ENCODE measurements around the gene B4GAT1. TPM values are rescaled to one million over a fixed set of nuclear protein-coding genes. Genes with fewer than 3 reads are reported as not detected.
A peak's percentile ranks its signal among the peaks of the same experiment; 100 is the strongest.

The B4GAT1 gene
- total and polyA plus RNA-seq, 2 donors (not counting 3 experiments of a cell fraction or from before 2014, with no cell fraction given): 21.2 to 21.6 TPM

- H3K27me3 ChIP-seq (ENCODE audit: control insufficient read depth in 2 of 2, insufficient read depth in 2 of 2, low read length in 2 of 2): peaks cover 5 to 11% of the 10 kb centered on the region in 2 experiments
- no peaks in the 10 kb centered on the region for H3K36me3 ChIP-seq (ENCODE audit: control insufficient read depth in 2 of 2, extremely low read depth in 1 of 2, insufficient read depth in 2 of 2, low read length in 2 of 2)
- no peak overlapping the region for H3K4me2 ChIP-seq (ENCODE audit: insufficient read depth, low read length)
- dilution Hi-C loops (cut with MboI; ENCODE audit: extremely low pct_ligation_motif_present, low sequenced_read_pairs) (no loop called here), intact Hi-C loops (cut with micrococcal nuclease) (no loop called here)
- no peak overlapping the region for H3K4me3 ChIP-seq (replicated peaks in 1 of 3; ENCODE audit: insufficient read depth in 1 of 3, low read depth in 1 of 3, low read length in 3 of 3)
- FAIRE-seq (no peak), DNase-seq (ENCODE audit: low read depth, low spot score) (no peak)
- H3K9me1 ChIP-seq (replicated peaks; ENCODE audit: control insufficient read depth, extremely low read depth, insufficient read depth, low read length): no peaks in the 10 kb centered on the region
- ChIA-PET POLR2A (no interaction called here), CTCF (interaction anchor here (0.5 to 2.2 kb wide), 4 partner anchors 12 to 88 kb away, joined by 3 to 13 read pairs (median 4); no protein-coding TSS in a partner anchor)
- no peaks in the 10 kb centered on the region for H4K20me1 ChIP-seq (replicated peaks; ENCODE audit: control insufficient read depth, extremely low read depth, insufficient read depth, low read length)
- H3K9me3 ChIP-seq (replicated peaks; ENCODE audit: control insufficient read depth, insufficient read depth, low read length): no peaks in the 10 kb centered on the region
- no peaks in the 10 kb centered on the region for H3K79me2 ChIP-seq (ENCODE audit: control insufficient read depth, insufficient read depth, low read length)
- TF ChIP-seq, protein P1, sequence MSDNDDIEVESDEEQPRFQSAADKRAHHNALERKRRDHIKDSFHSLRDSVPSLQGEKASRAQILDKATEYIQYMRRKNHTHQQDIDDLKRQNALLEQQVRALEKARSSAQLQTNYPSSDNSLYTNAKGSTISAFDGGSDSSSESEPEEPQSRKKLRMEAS (IDR thresholded peaks at IDR 0.05; ENCODE audit: insufficient read depth, insufficient read length): no peak
- TF ChIP-seq MYC (IDR thresholded peaks at IDR 0.05; ENCODE audit: low read depth, low read length): no peak
- TF ChIP-seq JUN (IDR thresholded peaks at IDR 0.05; ENCODE audit: borderline replicate concordance, insufficient read depth, insufficient read length, low read depth): no peak
- TF ChIP-seq EZH2 (IDR thresholded peaks at IDR 0.05; ENCODE audit: borderline replicate concordance, low read depth, low read length, severe bottlenecking): no peak
- TF ChIP-seq CTCF (IDR thresholded peaks at IDR 0.05; ENCODE audit: extremely low read depth in 1 of 2, insufficient read depth in 1 of 2, low read depth in 1 of 2, low read length in 2 of 2): no peak
- TF ChIP-seq FOS (IDR thresholded peaks at IDR 0.05; ENCODE audit: borderline replicate concordance, insufficient read depth, low read length): no peak
- no peak for TF ChIP-seq POLR2AphosphoS5 (IDR thresholded peaks at IDR 0.05; ENCODE audit: insufficient read depth, low read depth, low read length)
- no peak for TF ChIP-seq POLR2A (IDR thresholded peaks at IDR 0.05; ENCODE audit: low read depth, low read length)
- no peak for TF ChIP-seq GATA2 (IDR thresholded peaks at IDR 0.05; ENCODE audit: insufficient read depth, insufficient read length, low read depth, low read length)
- no TSS peak for BruUV-seq (replicated peaks)
- H3K27ac ChIP-seq (ENCODE audit: insufficient read depth, low read depth, low read length): no peak overlapping the region
- H3K9ac ChIP-seq (replicated peaks; ENCODE audit: extremely low read depth, insufficient read depth, low read length): no peak overlapping the region
- H2AFZ ChIP-seq (ENCODE audit: low read depth, low read length): no peak overlapping the region
- no peaks in the 10 kb centered on the region for H3K4me1 ChIP-seq (ENCODE audit: control insufficient read depth, extremely low read depth, insufficient read depth, low read length)
Observed at GRCh38 chr11:66297610-66298009, 49.8 kb downstream of the B4GAT1 start.

Small RNA genes lying within 50 kb of the gene (small RNA-seq; reads per million reads assigned to genes)
- gene RF00017 (ENCODE audit: insufficient read depth, insufficient read length, low read depth, low replicate concordance) (not detected), gene RNU1-84P (ENCODE audit: insufficient read depth, insufficient read length, low read depth, low replicate concordance) (8.5 reads per million, percentile 56 among the genes with 10 or more reads in this experiment)

Other genes with a start within 250 kb of the B4GAT1 start
- 39.2 and 40.5 TPM in 2 replicates for gene KLC2, start 89.9 kb downstream of the B4GAT1 start, total RNA-seq
- 20.7 and 24.0 TPM in 2 replicates for gene KLC2, start 89.9 kb downstream of the B4GAT1 start, polyA plus RNA-seq
- gene RAB1B, start 79.0 kb downstream of the B4GAT1 start, total RNA-seq: 171 and 177 TPM in 2 replicates
- 383 and 465 TPM in 2 replicates for gene RAB1B, start 79.0 kb downstream of the B4GAT1 start, polyA plus RNA-seq
- 0.78 and 1.2 TPM in 2 replicates for gene CNIH2, start 69.5 kb downstream of the B4GAT1 start, total RNA-seq
- 0.46 and 0.91 TPM in 2 replicates for gene CNIH2, start 69.5 kb downstream of the B4GAT1 start, polyA plus RNA-seq
- 104 and 123 TPM in 2 replicates for gene YIF1A, start 58.5 kb downstream of the B4GAT1 start, total RNA-seq
- gene YIF1A, start 58.5 kb downstream of the B4GAT1 start, polyA plus RNA-seq: 271 and 383 TPM in 2 replicates
- gene TMEM151A, start 55.7 kb downstream of the B4GAT1 start, total RNA-seq: not detected in 2 replicates
- gene TMEM151A, start 55.7 kb downstream of the B4GAT1 start, polyA plus RNA-seq: 0.03 TPM in 1 of 2 replicates, not detected in the other
- gene CD248, start 30.6 kb downstream of the B4GAT1 start, total RNA-seq: not detected in 2 replicates
- 0.03 and 0.10 TPM in 2 replicates for gene CD248, start 30.6 kb downstream of the B4GAT1 start, polyA plus RNA-seq
- 9.1 and 10.2 TPM in 2 replicates for gene RIN1, start 11.2 kb downstream of the B4GAT1 start, total RNA-seq
- gene RIN1, start 11.2 kb downstream of the B4GAT1 start, polyA plus RNA-seq: 4.4 and 4.7 TPM in 2 replicates
- gene BRMS1, start 2.5 kb downstream of the B4GAT1 start, total RNA-seq: 51.1 and 53.1 TPM in 2 replicates
- 43.8 and 51.4 TPM in 2 replicates for gene BRMS1, start 2.5 kb downstream of the B4GAT1 start, polyA plus RNA-seq
- gene SLC29A2, start 24.1 kb upstream of the B4GAT1 start, total RNA-seq: 4.8 and 5.2 TPM in 2 replicates
- 2.4 TPM in 2 replicates for gene SLC29A2, start 24.1 kb upstream of the B4GAT1 start, polyA plus RNA-seq
- gene NPAS4, start 73.4 kb upstream of the B4GAT1 start, total RNA-seq: not detected in 2 replicates
- not detected in 2 replicates for gene NPAS4, start 73.4 kb upstream of the B4GAT1 start, polyA plus RNA-seq
- 69.1 and 72.1 TPM in 2 replicates for gene MRPL11, start 91.2 kb upstream of the B4GAT1 start, total RNA-seq
- 52.2 and 54.9 TPM in 2 replicates for gene MRPL11, start 91.2 kb upstream of the B4GAT1 start, polyA plus RNA-seq
- gene PELI3, start 119.3 kb upstream of the B4GAT1 start, total RNA-seq: 2.9 and 5.5 TPM in 2 replicates
- 2.8 and 3.0 TPM in 2 replicates for gene PELI3, start 119.3 kb upstream of the B4GAT1 start, polyA plus RNA-seq
- 46.4 and 56.0 TPM in 2 replicates for gene DPP3, start 132.8 kb upstream of the B4GAT1 start, total RNA-seq
- gene DPP3, start 132.8 kb upstream of the B4GAT1 start, polyA plus RNA-seq: 50.4 and 55.8 TPM in 2 replicates
- 29.5 and 32.9 TPM in 2 replicates for gene BBS1, start 163.0 kb upstream of the B4GAT1 start, total RNA-seq
- 27.7 and 29.2 TPM in 2 replicates for gene BBS1, start 163.0 kb upstream of the B4GAT1 start, polyA plus RNA-seq
- 18.3 and 20.1 TPM in 2 replicates for gene ZDHHC24, start 198.4 kb upstream of the B4GAT1 start, total RNA-seq
- 21.1 and 27.6 TPM in 2 replicates for gene ZDHHC24, start 198.4 kb upstream of the B4GAT1 start, polyA plus RNA-seq
- gene ACTN3, start 199.3 kb upstream of the B4GAT1 start, total RNA-seq: 0.18 TPM in 1 of 2 replicates, not detected in the other
- gene ACTN3, start 199.3 kb upstream of the B4GAT1 start, polyA plus RNA-seq: 0.10 and 0.17 TPM in 2 replicates
- 11.0 and 14.4 TPM in 2 replicates for gene CTSF, start 221.0 kb upstream of the B4GAT1 start, total RNA-seq
- gene CTSF, start 221.0 kb upstream of the B4GAT1 start, polyA plus RNA-seq: 27.7 and 30.7 TPM in 2 replicates
- 0.22 and 0.28 TPM in 2 replicates for gene CCDC87, start 245.4 kb upstream of the B4GAT1 start, total RNA-seq
- 0.06 and 0.08 TPM in 2 replicates for gene CCDC87, start 245.4 kb upstream of the B4GAT1 start, polyA plus RNA-seq
- 37.2 and 38.7 TPM in 2 replicates for gene CCS, start 245.6 kb upstream of the B4GAT1 start, total RNA-seq
- gene CCS, start 245.6 kb upstream of the B4GAT1 start, polyA plus RNA-seq: 39.0 and 41.6 TPM in 2 replicates